ENCODE measurements around the gene PLCB2.

Gene PLCB2

GRCh38 chr15:40340740-40341400 lies 33.1 kb upstream of the PLCB2 start, which contains the start of gene CCDC9B:
CCDC9B (minus strand) TSS chr15:40340939; CDS start chr15:40340819, 120 bp downstream.
- peak; percentile 86 for DNase-seq

- peak; percentile 81 for DNase-seq
Measured at GRCh38 chr15:40340038-40340739, 32.5 kb upstream of the PLCB2 start.

- no peak for DNase-seq
Measured at GRCh38 chr15:40339621-40339945, 31.8 kb upstream of the PLCB2 start.

GRCh38 chr15:40338921-40339620 lies 31.3 kb upstream of the PLCB2 start:
- peak; percentile 87 for DNase-seq

- DNase-seq = peak; percentile 73
Measured at GRCh38 chr15:40338041-40338657, 30.4 kb upstream of the PLCB2 start.

- no peak for DNase-seq
Measured at GRCh38 chr15:40337597-40337996, 29.9 kb upstream of the PLCB2 start.

GRCh38 chr15:40336744-40337122 lies 29.0 kb upstream of the PLCB2 start:
- no peak for DNase-seq

GRCh38 chr15:40335938-40336743 lies 28.4 kb upstream of the PLCB2 start:
- DNase-seq = no peak

- DNase-seq = no peak
Measured at GRCh38 chr15:40334941-40335795, 27.4 kb upstream of the PLCB2 start.

GRCh38 chr15:40334541-40334940 lies 26.8 kb upstream of the PLCB2 start:
- no peak for DNase-seq

GRCh38 chr15:40333922-40334492 lies 26.3 kb upstream of the PLCB2 start:
- DNase-seq = peak; percentile 77

- DNase-seq = no peak
Measured at GRCh38 chr15:40332113-40332781, 24.5 kb upstream of the PLCB2 start.

- no peak for DNase-seq
Measured at GRCh38 chr15:40331637-40332036, 23.9 kb upstream of the PLCB2 start.

- no peak for DNase-seq
Measured at GRCh38 chr15:40331026-40331425, 23.3 kb upstream of the PLCB2 start.

GRCh38 chr15:40330368-40330836 lies 22.7 kb upstream of the PLCB2 start:
- DNase-seq = no peak

- no peak for DNase-seq
Measured at GRCh38 chr15:40329804-40330203, 22.1 kb upstream of the PLCB2 start.

- no peak for DNase-seq
Measured at GRCh38 chr15:40328751-40329150, 21.0 kb upstream of the PLCB2 start.

- DNase-seq = peak; percentile 71
Measured at GRCh38 chr15:40328176-40328575, 20.4 kb upstream of the PLCB2 start.

GRCh38 chr15:40327457-40327856 lies 19.7 kb upstream of the PLCB2 start:
- DNase-seq = no peak

GRCh38 chr15:40325700-40326099 lies 18.0 kb upstream of the PLCB2 start:
- DNase-seq = no peak

GRCh38 chr15:40325188-40325587 lies 17.5 kb upstream of the PLCB2 start:
- DNase-seq = no peak

Data from fibroblast of skin of right quadriceps (primary cell).